Erythroblast (primary cell): ENCODE results near the gene OR6B3.

Source experiments
- GATA1 ChIP-seq: IDR thresholded peaks from 2 replicates; pipeline ENCODE4 v1.6.1; 2011; ENCODE audit warnings: low read depth, mild to moderate bottlenecking, control low read depth, low read length, moderate library complexity
- POLR2A ChIP-seq: IDR thresholded peaks from 2 replicates; pipeline ENCODE4 v1.6.1; 2011; ENCODE audit warnings: mild to moderate bottlenecking, low read length

DNA sequence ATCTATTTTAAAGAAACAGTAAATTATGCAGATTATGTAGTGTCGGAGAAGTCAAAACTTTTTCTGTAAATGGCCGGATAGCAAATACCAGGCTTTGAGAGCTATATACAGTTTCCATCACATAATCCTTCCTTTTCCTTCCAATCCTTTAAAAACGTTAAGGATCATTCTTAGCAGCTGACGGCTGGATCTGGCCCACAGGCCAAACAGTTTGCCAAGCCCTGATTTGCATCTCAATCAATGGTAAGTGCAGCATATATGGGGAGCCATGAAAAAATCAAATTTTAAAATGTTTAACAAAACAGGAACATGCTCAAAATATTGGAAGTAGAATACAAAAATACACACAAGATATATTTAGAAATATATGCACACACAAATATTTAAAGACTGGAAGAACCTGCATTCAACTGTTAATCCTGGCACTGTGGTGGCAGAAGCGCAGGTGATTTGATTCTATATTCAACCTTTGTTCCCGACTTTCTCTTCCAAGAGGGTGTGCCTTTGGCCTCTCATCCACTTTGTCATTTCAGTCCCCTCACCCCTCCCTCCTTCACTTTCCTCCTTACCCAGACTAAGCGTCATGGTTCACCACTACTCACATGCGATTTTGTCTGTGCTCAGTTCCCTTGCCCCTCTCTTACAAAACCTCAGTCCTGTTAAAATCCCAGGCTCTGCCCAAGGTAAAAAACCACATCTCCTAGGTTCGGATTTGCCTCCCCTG lies 55.5 kb downstream of the OR6B3 start:
- TF ChIP-seq POLR2A (no peak), GATA1 (no peak)
